Hematopoietic multipotent progenitor cell treated with erythropoietin and hydrocortisone succinate and interleukin-3 and kit ligand, for 4 days (in vitro differentiated cells): ENCODE results near the gene SUCLG2.
A peak's percentile ranks its signal among the peaks of the same experiment; 100 is the strongest.

ENCODE experiments used
- DNase-seq: peaks from one replicate; pipeline ENCODE4 v3.0.0-alpha.2; 2015

Gene SUCLG2

GRCh38 chr3:67605377-67605776, 49.0 kb downstream of the SUCLG2 start:
- no peak for DNase-seq

GRCh38 chr3:67602816-67603215, 51.6 kb downstream of the SUCLG2 start:
- peak; percentile 50 for DNase-seq

- DNase-seq, result peak; percentile 32
Observed at GRCh38 chr3:67601919-67602608, 52.3 kb downstream of the SUCLG2 start.

GRCh38 chr3:67601385-67601784, 53.0 kb downstream of the SUCLG2 start:
- DNase-seq, result no peak

- no peak for DNase-seq
Observed at GRCh38 chr3:67599821-67600220, 54.6 kb downstream of the SUCLG2 start.

- DNase-seq, result no peak
Observed at GRCh38 chr3:67598814-67599556, 55.4 kb downstream of the SUCLG2 start.

GRCh38 chr3:67595424-67595823, 59.0 kb downstream of the SUCLG2 start:
- no peak for DNase-seq

GRCh38 chr3:67593761-67594234, 60.6 kb downstream of the SUCLG2 start:
- DNase-seq, result peak; percentile 6

GRCh38 chr3:67592057-67592456, 62.4 kb downstream of the SUCLG2 start:
- no peak for DNase-seq

- no peak for DNase-seq
Observed at GRCh38 chr3:67587811-67588210, 66.6 kb downstream of the SUCLG2 start.

GRCh38 chr3:67587301-67587700, 67.1 kb downstream of the SUCLG2 start:
- DNase-seq, result no peak

GRCh38 chr3:67584608-67585007, 69.8 kb downstream of the SUCLG2 start:
- DNase-seq, result peak; percentile 14

GRCh38 chr3:67580430-67581000, 73.9 kb downstream of the SUCLG2 start:
- no peak for DNase-seq

GRCh38 chr3:67578416-67578815, 76.0 kb downstream of the SUCLG2 start:
- DNase-seq, result no peak

GRCh38 chr3:67576441-67576840, 78.0 kb downstream of the SUCLG2 start:
- no peak for DNase-seq

GRCh38 chr3:67569324-67569723, 85.1 kb downstream of the SUCLG2 start:
- no peak for DNase-seq

GRCh38 chr3:67567893-67568292, 86.5 kb downstream of the SUCLG2 start:
- no peak for DNase-seq

GRCh38 chr3:67564973-67565372, 89.4 kb downstream of the SUCLG2 start:
- DNase-seq, result no peak

GRCh38 chr3:67564008-67564407, 90.4 kb downstream of the SUCLG2 start:
- DNase-seq, result no peak

- no peak for DNase-seq
Observed at GRCh38 chr3:67561667-67562394, 92.6 kb downstream of the SUCLG2 start.

GRCh38 chr3:67561266-67561665, 93.1 kb downstream of the SUCLG2 start:
- DNase-seq, result no peak

- no peak for DNase-seq
Observed at GRCh38 chr3:67559029-67559605, 95.3 kb downstream of the SUCLG2 start.

- DNase-seq, result no peak
Observed at GRCh38 chr3:67558426-67558825, 96.0 kb downstream of the SUCLG2 start.
